HCT116 (cell line): ENCODE measurements around the gene MMP24. TPM values are rescaled to one million over a fixed set of nuclear protein-coding genes. Genes with fewer than 3 reads are reported as not detected.
A peak's percentile ranks its signal among the peaks of the same experiment; 100 is the strongest.

ENCODE experiments used
- ATAC-seq: fragments of 200-7000 bp; cut with Tn5 transposase; 2 replicates; pipeline ENCODE4 v1.9.1; 2020; ENCODE audit warnings: mild to moderate bottlenecking, moderate library complexity
- BruUV-seq: library from RNA; stranded (reverse); fragments of 400-500 nt; replicated peaks from 2 replicates; lab custom pipeline; 2021; lab: Mats Ljungman, UMichigan
- CTCF ChIA-PET: fragments of 300-600 bp; sonication (Branson Sonifier 250); formaldehyde crosslinking; loops from one replicate; lab custom pipeline; 2021; ENCODE audit warnings: antibody characterized with exemption; lab: Charles Lee
- POLR2A ChIA-PET: fragments of 300-600, 350-600 bp; sonication (Branson Sonifier 250); formaldehyde crosslinking; loops from one replicate; lab custom pipeline; 2021; ENCODE audit warnings: antibody characterized with exemption; lab: Charles Lee
- RAD21 ChIA-PET, 2 experiments: fragments of 300-600 bp; sonication (Branson Sonifier 250); formaldehyde crosslinking; loops; one replicate each; lab custom pipeline; 2023; ENCODE audit warnings: low total read pairs in 2 of 2; ENCODE audit not compliant: uncharacterized antibody in 2 of 2, unreplicated experiment in 2 of 2, low non-redundant PET in 1 of 2; lab: Charles Lee
- DNase-seq: peaks from one replicate; pipeline ENCODE4 v3.0.0-alpha.2; 2010; ENCODE audit warnings: low read depth, low spot score
- H2AFZ ChIP-seq: fragments of 200-600 bp; shearing (Covaris generic), sonication (generic); 2 replicates; pipeline ENCODE4 v1.6.1; 2017; ENCODE audit warnings: low read depth, mixed run types, mixed read lengths, antibody characterized with exemption, low read length; ENCODE audit not compliant: poor library complexity, severe bottlenecking
- H3K27ac ChIP-seq: 2 replicates; pipeline ENCODE4 v1.5.1; 2012; ENCODE audit warnings: low read depth, low read length
- H3K27me3 ChIP-seq: fragments of 200-600 bp; sonication (generic); 2 replicates; pipeline ENCODE4 v1.6.1; 2016; ENCODE audit warnings: mixed run types, low read length, mixed read lengths; ENCODE audit not compliant: insufficient read depth
- H3K36me3 ChIP-seq, 2 experiments: fragments of 200-500 bp in 1 of 2; fragments of 200-600 bp in 1 of 2; sonication (Bioruptor generic) in 1 of 2; sonication (generic) in 1 of 2; 2 replicates each; pipeline versions ENCODE4 v1.5.1 to v1.6.1; 2014 to 2016; ENCODE audit warnings: low read length in 2 of 2, inconsistent platforms in 1 of 2, mixed read lengths in 1 of 2, mixed run types in 1 of 2; ENCODE audit not compliant: insufficient read depth in 2 of 2, control insufficient read depth in 1 of 2
- H3K4me1 ChIP-seq, 2 experiments: fragments of 200-600 bp in 1 of 2; sonication (generic) in 1 of 2; 2 replicates each; pipeline versions ENCODE4 v1.5.1 to v1.6.1; 2012 to 2017; ENCODE audit warnings: low read length in 2 of 2, inconsistent platforms in 1 of 2, mild to moderate bottlenecking in 1 of 2, mixed read lengths in 1 of 2, mixed run types in 1 of 2, moderate library complexity in 1 of 2; ENCODE audit not compliant: insufficient read depth in 2 of 2, control insufficient read depth in 1 of 2
- H3K4me2 ChIP-seq: fragments of 200-600 bp; sonication (generic); 2 replicates; pipeline ENCODE4 v1.6.1; 2017; ENCODE audit warnings: mixed run types, low read length, mixed read lengths
- H3K4me3 ChIP-seq, 2 experiments: fragments of 200-600 bp in 1 of 2; sonication (generic) in 1 of 2; replicated peaks in 1 of 2; 2 replicates each; pipeline ENCODE4 v1.5.1; 2011 to 2016; ENCODE audit warnings: low read length in 2 of 2, control low read depth in 1 of 2, low read depth in 1 of 2, mild to moderate bottlenecking in 1 of 2, mixed read lengths in 1 of 2, mixed run types in 1 of 2
- H3K79me2 ChIP-seq: fragments of 200-600 bp; sonication (generic); 2 replicates; pipeline ENCODE4 v1.6.1; 2017; ENCODE audit warnings: mild to moderate bottlenecking, mixed run types, low read length, moderate library complexity, mixed read lengths; ENCODE audit not compliant: insufficient read depth
- H3K9ac ChIP-seq: fragments of 200-600 bp; sonication (generic); 2 replicates; pipeline ENCODE4 v1.6.1; 2016; ENCODE audit warnings: low read length, mixed read lengths
- H3K9me2 ChIP-seq: fragments of 200-600 bp; sonication (generic), shearing (Covaris generic); 2 replicates; pipeline ENCODE4 v1.6.1; 2017; ENCODE audit warnings: mixed run types, mild to moderate bottlenecking, moderate library complexity; ENCODE audit not compliant: insufficient read depth
- H3K9me3 ChIP-seq, 2 experiments: fragments of 200-500 bp in 1 of 2; fragments of 200-600 bp in 1 of 2; sonication (Bioruptor generic) in 1 of 2; sonication (generic) in 1 of 2; 2 replicates each; pipeline ENCODE4 v1.6.1; 2014 to 2017; ENCODE audit warnings: low read length in 2 of 2, mixed read lengths in 2 of 2, inconsistent platforms in 1 of 2, low read depth in 1 of 2, mild to moderate bottlenecking in 1 of 2, mixed run types in 1 of 2, moderate library complexity in 1 of 2; ENCODE audit not compliant: control insufficient read depth in 1 of 2, insufficient read depth in 1 of 2
- H4K20me1 ChIP-seq: fragments of 200-600 bp; sonication (generic), shearing (Covaris generic); 2 replicates; pipeline ENCODE4 v1.6.1; 2017; ENCODE audit warnings: mixed run types, mild to moderate bottlenecking, moderate library complexity; ENCODE audit not compliant: insufficient read depth
- ELF1 ChIP-seq: IDR thresholded peaks from 2 replicates; pipeline ENCODE4 v1.6.1; 2012; ENCODE audit warnings: low read depth, borderline replicate concordance
- JUND ChIP-seq: IDR thresholded peaks from 2 replicates; pipeline ENCODE4 v1.6.1; 2012
- POLR2A ChIP-seq: IDR thresholded peaks from 2 replicates; pipeline ENCODE4 v1.7.0; 2011; ENCODE audit warnings: borderline replicate concordance; ENCODE audit not compliant: insufficient read depth, insufficient read length; ENCODE audit errors: extremely low read depth
- SRF ChIP-seq: IDR thresholded peaks from 2 replicates; pipeline ENCODE4 v1.6.1; 2012; ENCODE audit warnings: low read depth
- TCF7L2 ChIP-seq: IDR thresholded peaks from 2 replicates; pipeline ENCODE4 v1.7.0; 2011; ENCODE audit warnings: borderline replicate concordance, inconsistent platforms; ENCODE audit not compliant: insufficient read depth, insufficient read length; ENCODE audit errors: extremely low read depth
- YY1 ChIP-seq: IDR thresholded peaks from 2 replicates; pipeline ENCODE4 v1.6.1; 2011; ENCODE audit warnings: low read length, low read depth, moderate library complexity, mild to moderate bottlenecking; ENCODE audit not compliant: insufficient replicate concordance; ENCODE audit errors: extremely low read depth
- ZBTB33 ChIP-seq: IDR thresholded peaks from 2 replicates; pipeline ENCODE4 v1.6.1; 2011; ENCODE audit warnings: mild to moderate bottlenecking, low read length, moderate library complexity; ENCODE audit not compliant: insufficient replicate concordance; ENCODE audit errors: extremely low read depth
- intact Hi-C: fragments of 100-400 bp; cut with micrococcal nuclease; formaldehyde crosslinking; loops from 2 replicates; pipeline ENCODE4 v1.10.0; 2022
- total RNA-seq: library from RNA; stranded (reverse); gene quantifications from one replicate; pipeline ENCODE4 v1.2.1, GENCODE V29; 2021; ENCODE audit not compliant: unreplicated experiment
- TF ChIP-seq, protein P1 (sequence below), 3 experiments: fragments of 200-600 bp in 1 of 3; sonication (generic) in 1 of 3; IDR thresholded peaks in 2 of 3; conservative IDR thresholded peaks in 1 of 3; 2 replicates each; pipeline ENCODE4 v1.5.1; 2012 to 2017; ENCODE audit warnings: low read depth in 2 of 3, low read length in 2 of 3, antibody characterized with exemption in 1 of 3, borderline replicate concordance in 1 of 3, control low read depth in 1 of 3, mild to moderate bottlenecking in 1 of 3, mixed read lengths in 1 of 3, mixed run types in 1 of 3, moderate library complexity in 1 of 3; ENCODE audit not compliant: insufficient read depth in 1 of 3

MMP24 gene
- total RNA-seq, 1 experiment from 2014 or later, result not detected

- TF ChIP-seq TCF7L2, result peak; percentile 86
- TF ChIP-seq ELF1, result no peak
- no peak for TF ChIP-seq POLR2A
- TF ChIP-seq, protein P1, sequence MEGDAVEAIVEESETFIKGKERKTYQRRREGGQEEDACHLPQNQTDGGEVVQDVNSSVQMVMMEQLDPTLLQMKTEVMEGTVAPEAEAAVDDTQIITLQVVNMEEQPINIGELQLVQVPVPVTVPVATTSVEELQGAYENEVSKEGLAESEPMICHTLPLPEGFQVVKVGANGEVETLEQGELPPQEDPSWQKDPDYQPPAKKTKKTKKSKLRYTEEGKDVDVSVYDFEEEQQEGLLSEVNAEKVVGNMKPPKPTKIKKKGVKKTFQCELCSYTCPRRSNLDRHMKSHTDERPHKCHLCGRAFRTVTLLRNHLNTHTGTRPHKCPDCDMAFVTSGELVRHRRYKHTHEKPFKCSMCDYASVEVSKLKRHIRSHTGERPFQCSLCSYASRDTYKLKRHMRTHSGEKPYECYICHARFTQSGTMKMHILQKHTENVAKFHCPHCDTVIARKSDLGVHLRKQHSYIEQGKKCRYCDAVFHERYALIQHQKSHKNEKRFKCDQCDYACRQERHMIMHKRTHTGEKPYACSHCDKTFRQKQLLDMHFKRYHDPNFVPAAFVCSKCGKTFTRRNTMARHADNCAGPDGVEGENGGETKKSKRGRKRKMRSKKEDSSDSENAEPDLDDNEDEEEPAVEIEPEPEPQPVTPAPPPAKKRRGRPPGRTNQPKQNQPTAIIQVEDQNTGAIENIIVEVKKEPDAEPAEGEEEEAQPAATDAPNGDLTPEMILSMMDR (IDR thresholded peaks at IDR 0.05 in 2 of 3, conservative IDR thresholded peaks at IDR 0.05 in 1 of 3; ENCODE audit: borderline replicate concordance in 1 of 3, insufficient read depth in 1 of 3, low read depth in 2 of 3, low read length in 2 of 3), result no peak
- TF ChIP-seq, all 23 proteins: peak for 3
Observed at GRCh38 chr20:35305682-35306556, 79.4 kb downstream of the MMP24 start (continued).

GRCh38 chr20:35306931-35307517, 80.5 kb downstream of the MMP24 start:
- TF ChIP-seq YY1 (peak; percentile 57), JUND (no peak), ELF1 (no peak), ZBTB33 (no peak), SRF (no peak)
- TF ChIP-seq, protein P1 (IDR thresholded peaks at IDR 0.05 in 2 of 3, conservative IDR thresholded peaks at IDR 0.05 in 1 of 3; ENCODE audit: borderline replicate concordance in 1 of 3, insufficient read depth in 1 of 3, low read depth in 2 of 3, low read length in 2 of 3), result peak in 2 of 3 experiments; percentile 96 to 98; a peak in 4 of 6 replicates
- intact Hi-C loops, result no loop called here
- Histone ChIP-seq H3K9ac (peak overlapping the region; percentile 58), H4K20me1 (no peaks in the 10 kb centered on the region), H2AFZ (no peak overlapping the region), H3K9me2 (no peaks in the 10 kb centered on the region), H3K9me3 (no peaks in the 10 kb centered on the region), H3K27ac (peak overlapping the region; percentile 94), H3K4me2 (peak overlapping the region; percentile 73), H3K4me3 (no peak overlapping the region), H3K36me3 (no peaks in the 10 kb centered on the region), H3K27me3 (no peaks in the 10 kb centered on the region), H3K4me1 (peaks cover 73 to 95% of the 10 kb centered on the region in 2 experiments), H3K79me2 (no peaks in the 10 kb centered on the region)
- DNase-seq, result peak; percentile 60
- RAD21 ChIA-PET, result no interaction called here
- ATAC-seq, result peak; percentile 64
- POLR2A ChIA-PET, result interaction anchor here (1.3 to 4.3 kb wide), 5 partner anchors 10 to 148 kb away, joined by 4 to 19 read pairs (median 5); partner anchors contain the start of genes CEP250 and MMP24OS
- no TSS peak for BruUV-seq
- CTCF ChIA-PET, result interaction anchor here (0.7 to 9.7 kb wide), 11 partner anchors 11 to 211 kb away, joined by 3 to 108 read pairs (median 4); partner anchors contain the start of genes FAM83C and UQCC1
